GM12891 (cell line): ENCODE data around the gene APLP2.

ENCODE experiments used
- POLR2A ChIP-seq: IDR thresholded peaks from 2 replicates; pipeline ENCODE4 v1.6.1; 2011; ENCODE audit warnings: low read depth, low read length, control low read depth
- POLR2AphosphoS5 ChIP-seq: IDR thresholded peaks from 2 replicates; pipeline ENCODE4 v1.6.1; 2011; ENCODE audit warnings: low read depth, low read length, control low read depth
- POU2F2 ChIP-seq: IDR thresholded peaks from 2 replicates; pipeline ENCODE4 v1.6.1; 2011; ENCODE audit warnings: low read depth, mild to moderate bottlenecking, control low read depth, low read length, moderate library complexity
- SPI1 ChIP-seq: IDR thresholded peaks from 2 replicates; pipeline ENCODE4 v1.6.1; 2011; ENCODE audit warnings: low read depth, low read length, control low read depth
- TAF1 ChIP-seq: IDR thresholded peaks from 2 replicates; pipeline ENCODE4 v1.6.1; 2011; ENCODE audit warnings: low read depth, low read length, control low read depth

DNA sequence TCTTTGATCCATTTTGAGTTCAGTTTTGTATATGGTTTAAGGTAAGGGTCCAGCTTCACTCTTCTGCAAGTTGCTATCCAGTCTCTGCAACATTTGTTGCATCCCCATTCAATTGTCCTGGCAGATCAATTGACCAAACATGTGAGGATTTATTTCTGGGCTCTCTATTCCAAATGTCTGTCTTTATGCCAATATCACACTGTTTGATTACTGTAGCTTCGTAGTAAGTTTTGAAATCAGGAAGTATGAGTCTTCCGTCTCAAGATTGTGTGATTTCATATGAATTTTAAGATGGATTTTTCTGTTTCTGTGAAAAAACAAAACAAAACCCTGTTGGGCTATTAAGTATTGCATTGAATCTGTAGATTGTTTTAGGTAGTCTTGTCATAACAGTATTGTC, 17.0 kb downstream of the APLP2 start:
- TF ChIP-seq TAF1 (no peak), POLR2A (no peak), POLR2AphosphoS5 (no peak), POU2F2 (no peak), SPI1 (no peak)
